Stimulated activated CD8-positive, alpha-beta memory T cell treated with anti-CD3 and anti-CD28 coated beads, Interleukin-7, amount 100 ng/mL, for 48 hours (primary cell): ENCODE measurements around the gene CFAP61.
"Not testable (repeated sequence)": the region's sequence is repeated elsewhere in the genome, so short reads cannot be mapped to it uniquely, and the experiment has no call there.

ENCODE experiments used
- DNase-seq, 2 donors: peaks; one replicate each; pipeline ENCODE4 v3.0.0-alpha.2; 2020; ENCODE audit warnings: low read depth in 1 of 2; ENCODE audit errors: extremely low read depth in 1 of 2

CFAP61 gene

DNA sequence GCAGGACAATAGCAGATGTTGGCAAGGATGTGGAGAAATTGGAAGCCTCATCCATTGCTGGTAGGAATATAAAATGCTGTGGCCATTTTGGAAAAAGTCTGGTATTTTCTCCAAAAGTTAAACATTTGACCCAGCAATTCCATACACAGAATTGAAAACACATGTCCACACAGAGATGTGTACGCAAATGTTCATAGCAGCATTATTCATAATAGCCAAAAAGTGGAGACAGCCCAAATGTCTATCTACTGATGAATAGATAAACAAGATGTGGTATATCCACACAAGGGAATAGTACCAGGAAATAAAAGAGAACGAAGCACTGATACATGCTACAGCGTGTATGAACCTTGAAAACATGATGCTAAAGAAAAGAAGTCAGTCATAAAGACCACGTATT lies 40.5 kb downstream of the CFAP61 start:
- no peak for DNase-seq

DNA sequence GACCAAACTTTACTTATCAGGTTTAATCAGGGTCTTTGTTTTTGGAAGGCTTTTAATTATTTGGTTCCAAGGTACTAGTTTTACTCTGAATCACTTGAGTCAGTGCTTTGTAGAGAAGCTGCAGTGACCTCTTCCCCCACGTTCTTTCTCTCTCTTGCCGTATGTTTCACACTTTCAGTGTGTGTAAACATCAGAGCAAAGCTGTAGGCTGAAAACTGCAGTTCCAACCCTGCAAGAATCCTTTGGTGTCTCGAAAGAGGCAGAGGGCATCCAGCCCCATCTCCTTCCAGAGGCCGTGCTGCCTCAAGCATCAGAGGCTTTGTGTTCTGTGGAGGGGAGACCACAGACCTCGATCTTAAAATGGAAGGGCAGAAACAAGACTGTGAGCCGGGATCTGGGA lies 42.1 kb downstream of the CFAP61 start:
- no peak for DNase-seq

DNA sequence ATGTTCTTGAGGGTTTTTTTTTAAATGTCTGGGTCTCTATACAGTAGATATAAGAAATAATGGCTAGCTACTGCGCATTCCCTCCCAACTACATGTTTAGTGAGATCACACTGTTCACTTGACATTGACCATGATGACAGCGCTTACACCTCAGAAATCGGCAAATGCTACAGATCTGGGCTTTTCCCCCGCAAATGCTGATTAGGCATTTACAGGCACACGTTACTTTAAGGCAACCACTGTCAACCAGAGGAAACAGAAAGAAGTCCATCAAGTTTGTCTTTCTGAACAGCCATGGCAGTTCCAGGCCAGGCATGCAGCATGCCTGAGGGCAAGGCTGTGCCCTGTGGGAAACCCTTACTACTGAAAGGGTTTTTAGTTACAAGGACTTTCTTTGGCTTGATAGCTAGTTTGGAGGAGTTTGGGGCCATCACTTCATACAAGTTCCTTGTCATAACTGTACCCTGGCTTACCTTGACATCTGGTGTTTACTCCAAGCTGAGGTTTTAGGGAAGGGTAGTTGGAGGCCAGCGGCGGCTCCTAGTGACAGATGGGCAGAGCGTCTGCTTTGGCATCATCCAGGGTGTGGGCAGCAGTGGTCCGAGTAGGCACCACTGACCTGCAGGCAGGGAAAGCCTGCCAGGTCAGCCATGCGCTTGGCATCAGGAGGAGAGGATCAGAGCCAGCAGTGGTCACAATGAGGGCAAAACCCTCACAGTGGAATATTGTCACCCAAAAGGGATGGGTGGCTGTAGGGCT lies 43.0 kb downstream of the CFAP61 start:
- DNase-seq, result no peak

DNA sequence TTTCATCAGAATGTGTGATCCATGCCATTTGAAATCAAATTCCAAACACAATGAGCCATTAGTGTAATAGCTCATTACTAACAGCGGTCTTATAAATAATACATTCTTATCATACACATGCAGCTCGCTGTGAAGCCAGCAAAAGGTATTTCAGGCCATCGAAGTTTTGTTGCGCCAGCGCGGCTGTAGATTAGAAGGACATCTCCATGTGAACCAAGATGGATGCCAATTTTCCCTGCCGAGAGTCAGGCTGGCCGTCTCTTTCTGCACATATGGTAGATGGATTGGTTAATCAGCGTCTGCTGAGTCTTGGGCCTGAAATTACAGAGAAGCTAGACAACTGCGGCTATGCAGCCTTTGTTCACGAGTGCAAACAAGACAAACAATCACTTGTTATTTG lies 44.1 kb downstream of the CFAP61 start:
- no peak for DNase-seq

DNA sequence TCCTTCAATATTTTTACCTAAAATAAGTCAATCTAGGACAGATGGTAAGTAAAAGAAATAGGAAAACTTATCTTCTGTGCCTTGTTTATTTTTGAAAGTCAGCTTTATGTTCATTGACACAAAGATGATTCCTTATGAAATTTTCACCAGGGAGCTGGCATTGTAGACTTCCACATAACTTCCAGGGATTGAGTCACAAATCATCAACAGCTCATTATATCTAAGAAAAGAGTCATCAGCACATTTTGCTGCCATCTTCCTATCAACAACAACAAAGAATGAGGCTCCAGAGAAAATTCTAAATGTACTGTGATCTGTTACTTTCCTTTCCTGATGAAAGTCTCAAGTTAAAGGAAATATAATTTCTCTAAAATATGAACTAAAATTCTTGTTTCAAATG lies 48.5 kb downstream of the CFAP61 start:
- no peak for DNase-seq

DNA sequence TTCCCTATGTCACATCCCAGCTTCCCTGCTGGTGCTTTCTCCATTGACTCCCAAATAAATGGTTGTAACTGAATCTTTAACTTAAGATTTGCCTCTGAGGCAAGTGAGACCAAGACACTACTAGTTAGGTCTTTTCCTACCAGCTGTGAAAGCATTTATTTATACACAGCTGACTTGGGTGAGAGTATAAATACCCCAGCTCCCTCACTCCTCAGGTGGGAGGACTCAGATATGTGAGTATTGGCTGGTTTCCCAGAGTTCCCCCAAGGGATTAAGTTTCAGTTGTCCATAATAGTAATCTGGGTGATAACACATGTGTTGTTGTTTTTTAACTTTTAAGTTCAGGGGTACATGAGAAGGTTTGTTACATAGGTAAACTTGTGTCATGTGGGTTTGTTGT lies 49.8 kb downstream of the CFAP61 start:
- DNase-seq, result no peak

DNA sequence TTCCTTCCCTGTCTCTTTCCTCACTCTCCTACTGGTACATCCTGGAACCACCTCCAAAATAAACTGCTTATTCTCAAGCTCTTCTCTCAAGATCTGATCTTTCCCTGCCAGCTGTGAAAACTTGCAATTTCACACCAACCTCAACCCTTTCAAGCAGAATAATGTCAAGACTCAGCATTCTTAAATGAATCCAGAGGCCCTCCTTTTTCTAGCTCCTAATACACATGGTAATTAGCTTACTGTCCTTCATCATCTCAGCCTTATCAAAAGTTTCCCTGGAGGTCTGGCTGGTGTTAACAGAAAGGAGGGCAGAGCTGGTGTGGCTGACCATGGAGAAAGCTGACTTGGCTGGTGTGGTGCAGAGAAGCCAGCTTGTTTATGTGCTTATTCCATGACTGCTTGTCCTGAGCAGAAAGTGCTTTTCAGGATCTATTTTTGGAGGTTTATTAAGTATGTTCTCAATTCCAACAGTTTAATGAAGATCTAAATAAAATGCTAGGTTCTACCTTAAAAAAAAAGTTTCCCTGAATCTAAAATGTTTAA lies 50.5 kb downstream of the CFAP61 start:
- no peak for DNase-seq

DNA sequence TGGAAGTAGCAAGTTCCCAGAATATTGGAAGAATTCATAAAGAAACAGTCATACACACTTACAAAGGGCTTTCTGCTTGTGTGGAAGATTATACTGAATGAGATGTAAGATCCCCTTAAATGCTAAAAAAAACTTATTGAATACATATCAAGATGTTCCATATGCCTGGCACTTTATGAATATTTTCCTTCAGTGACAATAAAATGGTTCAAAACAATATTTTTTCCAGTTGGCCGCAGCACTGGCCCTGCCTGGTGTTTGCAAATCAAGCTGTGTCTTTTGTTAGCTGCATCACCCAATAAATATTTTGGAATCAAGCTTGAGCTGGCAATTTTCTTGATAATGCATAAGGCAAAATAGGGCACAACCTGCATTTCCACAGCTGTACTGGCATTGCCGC lies 51.2 kb downstream of the CFAP61 start:
- DNase-seq, result no peak

DNA sequence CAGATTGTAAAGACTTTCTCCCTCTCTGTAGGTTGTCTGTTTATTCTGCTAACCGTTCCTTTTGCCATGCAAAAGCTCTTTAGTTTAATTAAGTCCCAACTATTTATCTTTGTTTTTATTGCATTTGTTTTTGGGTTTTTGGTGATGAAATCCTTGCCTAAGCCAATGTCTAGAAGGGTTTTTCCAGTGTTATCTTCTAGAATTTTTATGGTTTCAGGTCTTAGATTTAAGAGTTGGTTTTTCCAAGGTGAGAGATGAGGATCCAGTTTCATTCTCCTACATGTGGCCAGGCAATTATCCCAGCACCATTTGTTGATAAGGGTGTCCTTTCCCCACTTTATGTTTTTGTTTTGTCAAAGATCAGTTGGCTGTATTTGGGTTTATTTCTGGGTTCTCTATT lies 70.9 kb downstream of the CFAP61 start:
- not testable (repeated sequence) for DNase-seq

DNA sequence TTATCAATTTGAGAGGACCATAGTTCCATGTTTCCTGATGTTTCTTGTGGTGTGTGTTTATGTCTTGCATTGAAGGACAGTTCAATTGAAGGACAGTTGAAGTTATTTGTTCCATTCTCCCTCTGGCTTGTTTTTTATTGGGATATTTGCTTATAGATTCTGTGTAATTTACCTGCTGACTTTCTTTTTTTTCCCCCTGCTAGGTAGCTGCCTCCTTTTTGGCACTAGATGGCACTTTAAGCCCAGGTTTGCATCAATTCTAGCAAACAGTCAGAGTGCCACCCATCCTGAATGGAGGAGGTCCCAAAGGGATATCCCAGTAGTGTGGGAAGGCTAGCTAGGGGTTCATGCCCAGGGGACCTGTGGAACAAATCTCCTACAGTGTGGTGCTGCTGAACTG lies 78.1 kb downstream of the CFAP61 start:
- no peak for DNase-seq

DNA sequence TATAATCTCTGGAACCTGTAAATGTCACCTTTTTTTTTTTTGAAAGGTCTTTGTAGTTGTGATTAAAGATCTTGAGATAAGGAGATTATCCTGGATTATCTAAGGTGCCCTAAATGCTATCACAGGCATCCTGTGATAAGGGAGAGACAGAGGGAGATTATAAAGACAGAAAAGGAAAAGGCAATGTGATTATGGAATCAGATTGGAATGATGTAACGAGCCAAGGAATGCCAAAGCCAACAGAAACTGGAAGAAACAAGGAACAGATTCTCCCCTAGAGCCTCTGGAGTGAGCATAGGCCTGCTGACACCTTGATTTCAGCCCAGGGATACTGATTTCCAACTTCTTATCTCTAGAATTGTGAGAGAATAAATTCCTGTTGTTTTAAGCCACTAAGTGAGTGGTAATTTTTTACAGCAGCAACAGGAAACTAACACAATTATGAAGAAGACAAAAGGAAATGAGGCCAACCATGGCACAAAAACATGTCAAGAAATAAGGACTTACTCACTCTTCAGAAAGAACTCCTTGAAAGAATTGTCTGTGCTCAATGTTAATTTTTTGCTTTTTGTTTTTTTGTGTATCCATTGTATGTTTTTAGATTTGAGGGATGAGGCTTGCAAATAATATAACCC lies 82.7 kb downstream of the CFAP61 start:
- no peak for DNase-seq

DNA sequence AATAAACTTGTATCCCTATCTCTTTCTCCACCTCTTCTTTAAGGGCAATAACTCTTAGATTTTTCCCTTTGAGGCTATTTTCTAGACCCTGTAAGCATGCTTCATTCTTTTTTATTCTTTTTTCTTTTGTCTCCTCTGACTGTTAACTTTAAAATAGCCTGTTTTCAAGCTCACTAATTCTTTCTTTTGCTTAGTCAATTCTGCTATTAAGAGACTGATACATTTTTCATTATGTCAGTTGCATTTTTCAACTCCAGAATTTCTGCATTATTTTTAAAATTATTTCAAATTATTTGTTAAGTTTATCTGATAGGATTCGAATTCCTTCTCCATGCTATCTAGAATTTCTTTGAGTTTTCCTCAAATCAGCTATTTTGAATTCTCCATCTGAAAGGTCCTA lies 84.0 kb downstream of the CFAP61 start:
- no peak for DNase-seq

DNA sequence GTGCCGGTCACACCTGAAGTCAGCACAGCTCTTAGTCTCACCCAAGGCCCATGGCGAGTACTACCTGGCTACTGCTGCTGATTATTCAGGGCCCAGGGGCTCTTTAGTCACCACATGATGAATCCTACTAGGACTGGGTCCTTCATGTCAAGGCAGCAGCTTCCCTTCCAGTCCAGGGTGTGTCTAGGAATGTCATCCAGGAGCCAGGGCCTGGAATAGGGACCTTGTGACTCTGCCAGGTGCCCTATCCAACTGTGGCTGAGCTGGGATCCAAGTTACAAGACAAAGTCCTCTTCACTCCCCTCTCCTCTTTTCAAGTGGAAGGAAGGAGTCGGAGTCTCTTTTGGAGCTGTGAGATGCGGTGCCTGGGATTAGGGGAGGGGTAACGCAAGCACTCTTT lies 85.5 kb downstream of the CFAP61 start:
- DNase-seq, result no peak

DNA sequence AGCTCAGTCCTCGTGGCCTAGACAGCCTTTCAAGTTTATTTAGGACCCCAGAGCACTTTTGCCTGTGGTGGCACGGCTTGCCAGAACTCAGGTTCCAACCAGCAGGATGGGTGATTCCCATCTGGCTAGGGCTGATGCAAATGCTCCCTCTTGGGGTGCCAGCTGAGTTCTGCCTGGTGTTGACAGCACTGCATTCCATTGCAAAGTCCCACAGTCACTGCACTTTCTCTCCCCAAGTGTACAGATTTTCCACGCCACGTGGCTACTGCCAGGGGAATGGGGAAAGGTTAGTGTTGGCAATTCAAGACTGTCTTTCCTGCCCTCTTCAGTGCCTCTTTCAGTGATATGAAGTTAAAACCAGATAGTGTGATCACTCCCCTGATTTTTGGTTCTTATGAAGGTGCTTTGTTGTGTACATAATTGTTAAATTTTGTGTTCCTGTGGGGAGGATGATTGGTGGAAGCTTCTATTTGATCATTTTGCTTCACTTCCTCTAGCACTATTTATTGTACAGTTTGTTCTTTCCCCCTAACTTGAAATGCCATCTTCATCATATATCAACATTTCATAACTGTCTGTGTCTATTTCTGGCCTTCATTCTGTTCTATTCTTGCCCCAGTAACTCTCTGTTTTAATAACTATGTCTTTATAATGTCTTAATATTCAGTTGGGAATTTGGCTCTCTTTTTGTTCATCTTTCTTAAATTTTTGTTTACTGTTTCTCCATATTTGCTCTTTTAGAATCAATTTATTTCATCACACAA lies 86.2 kb downstream of the CFAP61 start:
- DNase-seq, result no peak

DNA sequence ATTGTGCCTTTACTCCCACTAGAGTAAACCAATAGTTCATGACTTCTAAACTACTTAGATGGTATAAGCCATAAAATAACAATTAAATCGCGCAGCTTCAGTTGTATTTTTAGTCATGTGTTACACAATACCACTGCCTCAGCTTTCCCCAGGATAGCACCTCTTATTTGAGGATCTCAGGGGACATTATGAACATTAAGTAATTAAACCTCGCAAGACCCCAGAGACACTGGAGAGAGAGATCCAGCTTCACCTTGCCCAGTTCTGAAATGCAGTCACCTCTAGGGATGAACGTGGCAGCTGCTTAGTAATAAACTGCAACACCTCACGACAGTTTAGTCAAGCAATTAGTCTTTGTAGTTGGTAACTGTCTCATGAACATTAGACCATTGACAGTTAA lies 87.1 kb downstream of the CFAP61 start:
- no peak for DNase-seq

DNA sequence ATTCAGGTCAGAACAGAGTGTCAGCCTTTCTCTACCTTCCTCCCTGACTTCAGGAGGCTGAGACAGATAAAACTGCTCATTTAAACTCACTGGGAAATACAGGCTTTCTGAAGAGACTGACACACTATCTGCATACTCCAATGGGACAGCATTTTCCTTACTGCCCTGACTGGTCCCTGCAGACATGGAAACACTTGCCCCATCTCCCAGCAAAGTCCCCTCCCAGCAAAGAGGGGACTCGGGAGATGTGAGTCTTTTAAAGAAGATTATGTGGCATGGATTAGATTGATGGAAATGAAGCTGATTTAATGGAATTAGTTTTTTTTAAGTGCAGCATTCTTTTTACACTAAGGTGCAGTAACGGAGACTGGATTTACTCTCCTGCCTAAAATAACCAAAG lies 90.8 kb downstream of the CFAP61 start:
- no peak for DNase-seq

DNA sequence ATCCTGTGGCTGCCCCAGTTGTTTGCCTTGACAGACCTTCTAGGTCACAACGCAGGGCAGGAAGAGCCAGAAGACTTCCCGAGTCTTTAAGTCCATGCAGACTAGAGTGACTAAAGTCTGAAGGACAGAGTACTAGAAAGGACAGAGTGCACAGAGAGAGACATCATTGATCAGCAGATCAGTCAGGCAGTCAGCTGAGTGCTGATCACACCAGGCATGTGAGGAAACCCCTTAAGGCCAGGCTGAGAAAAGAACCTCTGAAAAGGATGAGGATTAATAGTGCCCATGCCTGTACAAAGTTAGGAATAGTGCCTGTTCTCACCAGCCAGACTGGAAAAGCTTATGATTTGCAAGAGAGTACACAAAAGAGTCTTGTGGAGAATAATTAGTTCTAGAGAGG lies 91.3 kb downstream of the CFAP61 start:
- DNase-seq, result no peak

DNA sequence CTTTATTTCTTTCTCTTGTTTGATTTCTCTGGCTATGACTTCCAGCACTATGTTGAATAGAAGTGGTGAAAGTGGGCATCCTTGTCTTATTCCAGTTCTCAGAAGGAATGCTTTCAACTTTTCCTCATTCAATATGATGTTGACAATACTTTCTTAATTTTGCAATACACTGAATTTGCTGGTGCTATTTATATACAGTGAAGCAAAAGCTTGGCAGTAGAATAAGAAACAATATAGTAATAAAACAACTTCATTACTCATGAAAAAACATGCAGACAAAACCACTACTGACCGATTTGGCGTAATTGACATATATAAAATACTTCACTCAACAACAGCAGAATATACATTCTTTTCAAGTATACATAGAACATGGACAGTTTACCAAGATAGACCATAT lies 96.4 kb downstream of the CFAP61 start:
- no peak for DNase-seq

DNA sequence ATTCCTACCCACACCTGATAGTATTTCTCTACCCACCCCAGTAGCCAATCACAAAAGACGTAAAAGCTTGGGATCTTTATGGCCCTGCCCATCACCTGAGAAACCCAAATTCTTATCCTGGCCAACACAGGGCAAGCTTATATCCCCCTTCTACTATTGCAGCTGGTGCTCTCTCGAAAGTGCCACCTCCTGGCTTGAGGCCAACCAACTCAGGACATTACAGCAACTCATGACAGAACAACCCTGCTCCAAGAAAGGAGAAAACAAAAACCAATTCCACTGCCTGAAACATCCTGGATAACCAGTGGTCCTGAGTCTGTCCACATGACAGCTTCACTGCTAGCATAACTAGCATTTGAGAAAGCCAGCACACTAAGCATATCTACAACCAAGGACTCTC lies 97.9 kb downstream of the CFAP61 start:
- DNase-seq, result no peak

DNA sequence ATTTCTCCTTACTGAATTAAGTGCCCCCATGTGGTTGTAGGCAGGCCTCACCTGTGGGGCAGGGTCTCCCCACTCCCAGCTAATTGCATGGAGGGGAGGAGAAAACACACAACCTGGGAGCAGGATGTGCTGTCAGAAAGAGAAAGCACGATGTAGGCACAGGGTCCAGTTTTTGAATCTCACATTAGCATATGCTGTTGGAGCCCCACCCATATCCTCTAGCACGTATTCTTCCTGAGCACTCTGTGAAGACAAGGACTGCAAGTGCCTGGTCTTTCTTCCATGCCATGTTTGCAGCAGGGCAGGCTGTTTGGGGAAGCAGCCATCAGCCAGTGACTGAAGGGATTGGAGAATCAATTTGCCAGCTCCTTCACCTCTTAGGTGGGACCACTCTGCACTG lies 108.2 kb downstream of the CFAP61 start:
- no peak for DNase-seq

DNA sequence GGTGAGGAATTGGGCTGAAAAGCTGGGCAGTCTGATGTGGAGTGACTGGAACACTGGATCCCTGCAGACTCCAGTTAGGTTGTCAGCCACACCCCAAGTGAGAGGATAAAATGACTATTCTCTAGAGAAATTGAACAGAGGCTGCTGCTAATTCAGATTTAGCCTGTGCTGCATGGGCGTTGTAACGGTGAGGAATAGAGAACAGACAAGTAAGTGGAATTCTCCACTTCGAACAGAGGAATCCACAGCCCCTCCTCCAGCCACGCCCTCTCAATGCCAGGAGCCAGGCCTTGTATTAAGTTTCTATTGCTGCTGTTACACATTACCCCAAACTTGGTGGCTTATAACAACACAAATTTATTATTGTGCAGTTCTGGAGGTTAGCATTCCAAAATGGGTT lies 109.3 kb downstream of the CFAP61 start:
- DNase-seq, result no peak

DNA sequence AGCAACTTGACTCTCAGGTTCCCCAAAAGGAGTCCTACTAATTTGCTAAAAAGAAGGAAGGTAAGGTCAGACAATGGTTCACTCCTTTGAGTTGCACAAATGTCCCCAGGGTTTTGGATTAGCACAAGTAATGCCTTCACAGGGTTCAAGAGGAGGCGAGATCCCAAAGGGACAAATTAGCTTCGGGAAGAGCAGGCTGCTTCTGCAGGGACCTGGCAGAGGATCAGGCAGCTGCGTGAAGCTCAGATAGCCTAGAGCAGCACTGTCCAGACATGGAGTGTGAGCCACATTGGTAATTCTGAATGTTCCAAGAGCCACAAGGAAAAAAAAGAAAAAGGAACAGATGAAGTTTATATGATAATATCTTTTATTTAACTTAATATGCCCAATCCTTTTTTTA lies 115.4 kb downstream of the CFAP61 start:
- no peak for DNase-seq
